Urinary bladder (tissue), 4 donors: ENCODE measurements around the gene SLFN12L. TPM values are rescaled to one million over a fixed set of nuclear protein-coding genes. Genes with fewer than 3 reads are reported as not detected.
"Not testable (repeated sequence)": the region's sequence is repeated elsewhere in the genome, so short reads cannot be mapped to it uniquely, and the experiment has no call there.

Source experiments
- DNase-seq: peaks from one replicate; pipeline ENCODE4 v3.0.0-alpha.2; 2015; ENCODE audit errors: extremely low spot score
- H3K27ac ChIP-seq: one replicate; pipeline ENCODE4 v1.5.1; 2013; ENCODE audit warnings: low read depth, mild to moderate bottlenecking, moderate library complexity
- H3K36me3 ChIP-seq: one replicate; pipeline ENCODE4 v1.6.1; 2013; ENCODE audit warnings: mild to moderate bottlenecking, moderate library complexity; ENCODE audit not compliant: insufficient read depth
- H3K4me1 ChIP-seq: one replicate; pipeline ENCODE4 v1.6.1; 2013; ENCODE audit warnings: mild to moderate bottlenecking, moderate library complexity; ENCODE audit not compliant: insufficient read depth
- H3K4me3 ChIP-seq: one replicate; pipeline ENCODE4 v1.5.1; 2013; ENCODE audit warnings: low read depth, low read length
- WGBS: extraction: QIAGEN DNeasy Blood & Tissue Kit; methylation state at CpG from one replicate; pipeline ENCODE4 v1.1.7; 2013; 5-methylcytosine and 5-hydroxymethylcytosine counted together
- polyA plus RNA-seq: library from polyadenylated mRNA; stranded (reverse); fragments of 200-250 nt; gene quantifications from one replicate; pipeline ENCODE4 v1.2.3, GENCODE V29; 2013
- total RNA-seq: library from RNA; depleted of rRNA; stranded (reverse); fragments of >200 nt; gene quantifications from one replicate; pipeline ENCODE4 v1.2.3, GENCODE V29; 2014
- donor health status: healthy with polysubstance abuse.
- donor health status: healthy.

The SLFN12L gene
- total RNA-seq (3.6 TPM), polyA plus RNA-seq (0.30 TPM)

- DNase-seq, result no peak
- H3K36me3 ChIP-seq, result no peaks in the 10 kb centered on the region
- peak within 1 kb of the TSS; percentile 20 for H3K4me3 ChIP-seq
- H3K27ac ChIP-seq, result peak within 1 kb of the TSS; percentile 64
- no peaks in the 10 kb centered on the region for H3K4me1 ChIP-seq
- 45% methylated on average over 2 of the region's 2 CpGs for WGBS
Measured at GRCh38 chr17:35537601-35538141, at the start of gene SLFN12L. TSS of gene SLFN12L (minus strand) at chr17:35537678. CDS start at chr17:35522364, 15,314 bp downstream.

DNA sequence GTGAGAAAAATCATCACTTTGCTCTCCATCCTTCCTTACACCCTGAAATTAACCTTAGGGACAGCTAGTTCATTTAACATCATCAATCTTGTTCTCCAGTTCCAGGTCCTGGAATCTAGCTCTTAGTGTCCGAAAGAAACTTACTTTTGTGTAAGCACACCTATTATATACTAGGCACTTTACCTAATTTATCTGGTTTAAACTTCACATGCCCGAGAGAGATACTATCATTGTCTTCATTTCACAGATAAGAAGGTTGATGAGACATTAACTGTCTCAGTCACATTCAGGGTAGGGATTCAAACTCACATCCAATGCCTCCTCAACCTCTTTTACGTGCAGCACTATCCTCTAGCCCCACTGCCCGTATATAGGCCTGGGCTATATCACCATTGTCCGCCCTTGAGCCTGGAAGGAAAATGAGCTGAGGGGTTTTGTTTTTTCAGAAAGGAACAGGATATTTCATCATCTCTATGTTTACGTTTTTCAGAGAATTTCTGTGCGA, 49.1 kb upstream of the SLFN12L start:
- 22% methylated on average over 7 of the region's 7 CpGs for WGBS
- H3K4me1 ChIP-seq, result no peaks in the 10 kb centered on the region
- no peaks in the 10 kb centered on the region for H3K36me3 ChIP-seq
- DNase-seq, result no peak
- peak overlapping the region; percentile 49 for H3K4me3 ChIP-seq
- H3K27ac ChIP-seq, result peak overlapping the region; percentile 72

GRCh38 chr17:35584061-35584460, 46.6 kb upstream of the SLFN12L start:
- H3K36me3 ChIP-seq, result no peaks in the 10 kb centered on the region
- H3K4me1 ChIP-seq, result no peaks in the 10 kb centered on the region
- no peak overlapping the region for H3K27ac ChIP-seq
- DNase-seq, result no peak
- no peak overlapping the region for H3K4me3 ChIP-seq
- 90% methylated on average over 1 of the region's 1 CpG for WGBS

GRCh38 chr17:35578929-35579432, 41.5 kb upstream of the SLFN12L start:
- Histone ChIP-seq H3K36me3 (peaks cover 1% of the 10 kb centered on the region), H3K4me3 (peak overlapping the region; percentile 78), H3K4me1 (no peaks in the 10 kb centered on the region), H3K27ac (peak overlapping the region; percentile 40)
- 2% methylated on average over 11 of the region's 11 CpGs for WGBS
- no peak for DNase-seq

- no peaks in the 10 kb centered on the region for H3K4me1 ChIP-seq
- H3K4me3 ChIP-seq, result peak within 1 kb of the TSS; percentile 78
- H3K36me3 ChIP-seq, result peaks cover 1% of the 10 kb centered on the region
- WGBS, result under 1% methylated on average over 45 of the region's 45 CpGs
- DNase-seq, result peak; percentile 88
- H3K27ac ChIP-seq, result peak within 1 kb of the TSS; percentile 79
Measured at GRCh38 chr17:35578197-35578928, 40.9 kb upstream of the SLFN12L start, which contains the start of gene PEX12. TSS of gene PEX12 (minus strand) at chr17:35578571. CDS start at chr17:35578021, 550 bp downstream.

DNA sequence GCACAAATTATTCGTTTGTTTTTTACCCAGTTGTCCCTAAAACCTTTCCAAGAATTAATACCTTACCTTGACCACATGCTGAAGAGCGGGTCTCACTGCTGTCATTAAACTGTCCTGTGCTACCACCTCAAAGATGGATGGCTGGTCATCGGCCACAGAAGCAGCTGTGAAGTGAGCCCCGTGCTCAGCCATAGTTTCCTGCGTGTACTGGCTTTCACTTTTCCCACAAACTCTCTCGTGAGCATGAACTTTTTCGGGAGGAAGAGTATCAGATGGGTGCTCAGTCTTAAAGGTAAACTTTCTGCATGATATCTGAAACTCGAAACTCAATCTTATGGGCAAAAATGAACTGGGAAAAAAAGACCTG, 40.3 kb upstream of the SLFN12L start:
- no peak for DNase-seq
- Histone ChIP-seq H3K27ac (peak overlapping the region; percentile 79), H3K4me3 (peak overlapping the region; percentile 78), H3K36me3 (peaks cover 1% of the 10 kb centered on the region), H3K4me1 (no peaks in the 10 kb centered on the region)
- 3% methylated on average over 8 of the region's 8 CpGs for WGBS

- Histone ChIP-seq H3K36me3 (peaks cover 1% of the 10 kb centered on the region), H3K27ac (no peak overlapping the region), H3K4me1 (no peaks in the 10 kb centered on the region), H3K4me3 (no peak overlapping the region)
- WGBS, result 86% methylated on average over 3 of the region's 3 CpGs
- DNase-seq, result no peak
Measured at GRCh38 chr17:35575759-35576158, 38.3 kb upstream of the SLFN12L start.

DNA sequence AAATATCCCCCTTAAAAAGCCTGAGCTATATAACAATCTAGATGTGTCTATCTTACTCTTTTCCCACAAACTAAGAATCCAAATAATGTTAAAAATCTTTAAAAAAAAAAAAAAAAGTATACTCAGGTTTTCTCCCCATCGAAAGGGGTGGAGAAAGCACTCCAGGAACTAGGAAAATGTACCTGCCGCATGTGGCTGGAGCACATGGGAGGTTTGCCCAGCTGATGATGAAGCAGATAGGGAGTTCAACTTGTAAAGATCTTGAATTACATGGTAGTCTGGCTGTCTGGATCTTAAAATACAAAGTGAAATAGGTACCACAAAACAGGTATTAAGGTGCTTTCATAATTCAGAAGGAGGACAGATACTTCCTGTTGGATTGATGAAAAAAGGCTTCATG, 31.9 kb upstream of the SLFN12L start:
- no peak overlapping the region for H3K27ac ChIP-seq
- WGBS, result 92% methylated on average over 2 of the region's 2 CpGs
- H3K4me3 ChIP-seq, result no peak overlapping the region
- no peak for DNase-seq
- H3K36me3 ChIP-seq, result no peaks in the 10 kb centered on the region
- no peaks in the 10 kb centered on the region for H3K4me1 ChIP-seq

DNA sequence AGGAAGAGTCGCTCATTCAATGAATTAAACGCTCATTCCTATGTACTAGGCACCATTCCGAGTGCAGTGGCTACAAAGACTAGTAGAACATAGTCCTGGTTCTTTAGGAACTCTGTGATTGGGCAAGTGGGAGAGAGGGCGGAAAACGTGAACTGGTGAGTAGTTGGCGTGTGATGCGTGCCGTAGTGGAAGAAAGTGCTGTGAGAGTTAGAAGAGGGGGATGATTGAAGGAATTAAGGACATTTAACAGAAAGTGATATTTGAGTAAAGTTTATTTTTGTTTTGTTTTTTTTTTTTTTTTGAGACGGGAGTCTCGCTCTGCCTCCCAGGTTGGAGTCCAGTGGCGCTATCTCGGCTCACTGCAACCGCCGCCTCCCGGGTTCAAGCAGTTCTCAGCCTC, 31.1 kb upstream of the SLFN12L start:
- H3K4me1 ChIP-seq, result no peaks in the 10 kb centered on the region
- no peak overlapping the region for H3K27ac ChIP-seq
- no peak for DNase-seq
- H3K4me3 ChIP-seq, result peak overlapping the region; percentile 62
- WGBS, result 20% methylated on average over 15 of the region's 15 CpGs
- no peaks in the 10 kb centered on the region for H3K36me3 ChIP-seq

DNA sequence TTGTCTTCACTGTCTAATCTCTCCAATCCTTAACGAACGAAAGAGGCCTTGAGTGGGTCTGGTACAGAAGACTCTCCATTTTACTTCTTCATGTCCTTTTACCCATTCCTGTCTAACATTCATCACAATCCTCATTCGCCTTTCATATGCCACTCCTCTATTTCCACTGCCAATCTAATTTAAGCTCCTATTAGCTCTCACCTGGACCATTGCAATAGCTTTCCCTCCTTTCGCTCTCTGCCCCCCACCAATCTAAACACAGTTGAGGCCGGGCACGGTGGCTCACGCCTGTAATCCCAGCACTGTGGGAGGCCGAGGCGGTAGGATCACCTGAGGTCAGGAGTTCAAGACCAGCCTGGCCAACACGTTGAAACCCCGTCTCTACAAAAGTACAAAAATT, 29.5 kb upstream of the SLFN12L start:
- no peak for DNase-seq
- H3K4me1 ChIP-seq, result no peaks in the 10 kb centered on the region
- H3K4me3 ChIP-seq, result no peak overlapping the region
- WGBS, result 66% methylated on average over 11 of the region's 11 CpGs
- no peaks in the 10 kb centered on the region for H3K36me3 ChIP-seq
- H3K27ac ChIP-seq, result no peak overlapping the region

DNA sequence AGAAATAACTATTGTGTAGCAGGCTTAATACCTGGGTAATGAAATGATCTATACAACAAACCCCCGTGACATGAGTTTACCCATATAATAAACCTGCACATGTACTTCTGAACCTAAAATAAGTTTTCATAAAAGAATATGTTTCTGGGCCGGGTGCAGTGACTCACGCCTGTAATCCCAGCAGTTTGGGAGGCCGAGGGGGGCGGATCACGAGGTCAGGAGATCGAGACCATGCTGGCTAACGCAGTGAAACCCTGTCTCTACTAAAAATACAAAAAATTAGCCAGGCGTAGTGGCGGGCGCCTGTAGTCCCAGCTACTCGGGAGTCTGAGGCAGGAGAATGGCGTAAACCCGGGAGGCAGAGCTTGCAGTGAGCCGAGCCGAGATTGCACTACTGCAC, 25.7 kb upstream of the SLFN12L start:
- not testable (repeated sequence) for H3K4me3 ChIP-seq, H3K36me3 ChIP-seq, H3K27ac ChIP-seq, DNase-seq, H3K4me1 ChIP-seq
- 79% methylated on average over 16 of the region's 16 CpGs for WGBS

DNA sequence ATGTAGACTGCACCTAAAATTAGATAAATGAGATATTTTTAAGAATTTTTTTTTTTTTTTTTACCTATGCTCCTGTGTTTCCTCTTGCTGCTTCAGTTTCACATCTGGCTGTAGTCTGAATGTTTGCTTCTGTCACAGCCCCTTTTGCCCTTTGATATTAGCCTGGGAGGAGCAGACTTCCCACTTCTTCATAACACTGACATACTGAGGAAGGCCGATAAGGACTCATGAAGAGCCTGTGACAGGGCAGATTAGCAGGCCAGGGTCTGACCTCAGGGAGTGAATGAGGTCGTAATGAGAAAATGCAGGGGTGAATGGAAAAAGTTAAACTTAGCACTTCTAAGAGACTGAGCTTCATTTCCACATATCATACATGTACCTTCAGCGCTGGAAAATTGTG, 23.2 kb upstream of the SLFN12L start, which contains the start of gene SLFN14:
TSS of gene SLFN14 (minus strand) at position 117 of the 400 bp plus-strand sequence. CDS start 2,757 bp downstream, outside the sequence.
- Histone ChIP-seq H3K4me1 (no peaks in the 10 kb centered on the region), H3K36me3 (no peaks in the 10 kb centered on the region), H3K27ac (no peak within 1 kb of the TSS), H3K4me3 (no peak within 1 kb of the TSS)
- no peak for DNase-seq
- WGBS, result 52% methylated on average over 3 of the region's 3 CpGs

DNA sequence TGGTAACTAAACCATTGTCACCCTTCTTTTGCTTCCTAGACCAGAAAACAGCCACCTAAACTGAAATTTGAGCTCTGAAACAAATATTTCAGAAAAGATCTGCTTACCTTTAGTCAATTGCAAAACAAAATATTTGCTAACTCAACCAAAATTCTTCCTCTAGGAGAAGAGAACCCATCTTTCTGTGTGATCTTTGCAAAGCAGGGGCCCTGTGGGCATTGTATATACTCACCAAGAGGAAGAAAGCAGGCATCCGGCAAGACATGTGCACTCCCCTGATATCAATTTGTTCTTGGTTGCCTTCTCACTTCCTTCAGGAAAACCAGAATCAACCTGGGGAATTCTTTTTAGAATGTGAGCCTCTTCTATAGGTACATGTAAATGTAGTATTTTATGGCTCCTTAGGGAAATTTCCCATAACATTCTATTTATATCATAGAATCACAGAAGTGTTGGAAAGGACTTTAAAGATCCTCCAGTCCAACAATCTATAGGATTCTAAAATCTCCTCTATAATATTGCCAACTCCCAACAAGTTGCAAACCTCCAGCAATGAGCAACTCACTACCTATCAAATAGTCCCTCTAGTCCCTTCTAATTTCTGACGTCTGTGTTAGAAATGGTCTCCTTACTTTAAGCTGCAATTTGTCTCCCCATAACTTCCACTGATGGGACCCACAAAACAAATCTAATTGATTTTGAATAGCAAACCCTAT, 22.2 kb upstream of the SLFN12L start:
- Histone ChIP-seq H3K4me3 (no peak overlapping the region), H3K4me1 (no peaks in the 10 kb centered on the region), H3K27ac (no peak overlapping the region), H3K36me3 (no peaks in the 10 kb centered on the region)
- DNase-seq, result no peak
- 69% methylated on average over 2 of the region's 2 CpGs for WGBS
